Measurements from ENCODE around the gene UQCC2.

The UQCC2 gene

GRCh38 chr6:33654831-33655554 lies 56.5 kb downstream of the UQCC2 start:
- no peak for DNase-seq (ENCODE audit: low read depth in 2 of 2)

DNA sequence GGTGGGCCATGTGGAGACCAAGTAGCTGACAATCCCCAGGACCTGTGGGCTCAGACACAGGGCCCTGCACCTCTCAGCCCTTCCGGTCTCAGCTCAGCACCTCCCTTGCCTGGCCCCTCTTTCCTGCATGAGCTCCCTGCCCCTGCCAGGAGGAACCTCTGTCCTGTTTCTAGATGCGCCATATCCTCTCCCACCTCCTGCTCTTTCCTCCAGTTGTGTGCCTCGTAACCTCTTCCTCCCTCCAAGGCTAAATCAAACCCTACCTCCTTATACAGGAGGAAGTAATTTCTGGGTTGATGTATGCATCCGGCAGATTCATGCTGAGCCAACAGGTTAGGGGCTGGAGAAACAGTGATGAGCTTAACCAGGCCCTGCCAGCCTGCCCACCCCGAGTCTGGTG lies 59.5 kb downstream of the UQCC2 start:
- DNase-seq (ENCODE audit: low read depth in 2 of 2), result no peak

- DNase-seq (ENCODE audit: low read depth in 2 of 2), result no peak
Measured at GRCh38 chr6:33651403-33651802, 60.1 kb downstream of the UQCC2 start.
